ENCODE data around the gene VRK3.

VRK3 gene

GRCh38 chr19:49929121-49929610, 96.0 kb downstream of the VRK3 start, which contains the start of the genes ATF5 and NUP62:
Gene ATF5, plus strand, starts transcription at chr19:49929205. Its CDS starts 1,646 bp downstream, at chr19:49930851.
Gene NUP62, minus strand, starts transcription at chr19:49929504. Its CDS starts 19,697 bp downstream, at chr19:49909807.
- Histone ChIP-seq H3K9me3 (ENCODE audit: insufficient read depth, low read depth, low read length) (no peaks in the 10 kb centered on the region), H3K4me1 (ENCODE audit: insufficient read depth, low read length) (0 out of 2 replicates have a peak, but pooled peaks cover 7% of the 10 kb centered on the region), H3K4me3 (ENCODE audit: low read length) (peak within 1 kb of the TSS; percentile 95), H3K9ac (ENCODE audit: low read depth, low read length) (peak within 1 kb of the TSS; percentile 98), H3K27ac (ENCODE audit: low read depth, low read length) (peak within 1 kb of the TSS; percentile 94), H3K27me3 (ENCODE audit: insufficient read depth, low read length) (no peaks in the 10 kb centered on the region), H3K36me3 (ENCODE audit: insufficient read depth, low read length) (peaks cover 35% of the 10 kb centered on the region)
- under 1% methylated on average over 48 of the region's 48 CpGs for WGBS

- 91% methylated on average over 14 of the region's 14 CpGs for WGBS
- no peaks in the 10 kb centered on the region for H3K9me3 ChIP-seq (ENCODE audit: insufficient read depth, low read depth, low read length)
- H3K4me1 ChIP-seq (ENCODE audit: insufficient read depth, low read length), result 0 out of 2 replicates have a peak, but pooled peaks cover 7% of the 10 kb centered on the region
- 0 out of 2 replicates have a peak overlapping the region, but pooled peaks have one; percentile 12 for H3K9ac ChIP-seq (ENCODE audit: low read depth, low read length)
- no peak overlapping the region for H3K27ac ChIP-seq (ENCODE audit: low read depth, low read length)
- H3K27me3 ChIP-seq (ENCODE audit: insufficient read depth, low read length), result no peaks in the 10 kb centered on the region
- peak overlapping the region; percentile 95 for H3K4me3 ChIP-seq (ENCODE audit: low read length)
- H3K36me3 ChIP-seq (ENCODE audit: insufficient read depth, low read length), result peaks cover 50% of the 10 kb centered on the region
Measured at GRCh38 chr19:49927526-49928264, 97.5 kb downstream of the VRK3 start.

GRCh38 chr19:49926515-49926914, 98.7 kb downstream of the VRK3 start:
- 98% methylated on average over 10 of the region's 10 CpGs for WGBS

More at GRCh38 chr19:49926515-49926914, 98.7 kb downstream of the VRK3 start:
- H3K4me3 ChIP-seq (ENCODE audit: low read length), result no peak overlapping the region
- peaks cover 61% of the 10 kb centered on the region for H3K36me3 ChIP-seq (ENCODE audit: insufficient read depth, low read length)
- H3K4me1 ChIP-seq (ENCODE audit: insufficient read depth, low read length), result peaks cover 14% of the 10 kb centered on the region; the same call in 1 of the 2 replicates
- no peak overlapping the region for H3K9ac ChIP-seq (ENCODE audit: low read depth, low read length)
- no peaks in the 10 kb centered on the region for H3K9me3 ChIP-seq (ENCODE audit: insufficient read depth, low read depth, low read length)
- H3K27me3 ChIP-seq (ENCODE audit: insufficient read depth, low read length), result no peaks in the 10 kb centered on the region
- no peak overlapping the region for H3K27ac ChIP-seq (ENCODE audit: low read depth, low read length)

Data from HUES64 (cell line).